B cell (primary cell): Measurements from ENCODE around the gene CDK10. TPM values are rescaled to one million over a fixed set of nuclear protein-coding genes. Genes with fewer than 3 reads are reported as not detected.

Experiments
- ATAC-seq: fragments of 200-7000 bp; cut with Tn5 transposase; one replicate; pipeline ENCODE4 v1.10.0; 2021; ENCODE audit warnings: low read depth, mild to moderate bottlenecking, moderate number of reproducible peaks, moderate library complexity
- CTCF ChIA-PET: fragments of 350-600 bp; sonication (Branson Sonifier 250); formaldehyde crosslinking; loops from one replicate; lab custom pipeline; 2021; ENCODE audit warnings: antibody characterized with exemption, inconsistent platforms; lab: Charles Lee
- POLR2A ChIA-PET: fragments of 350-600 bp; sonication (Branson Sonifier 250); formaldehyde crosslinking; loops from one replicate; lab custom pipeline; 2021; ENCODE audit warnings: antibody characterized with exemption; lab: Charles Lee
- DNase-seq: peaks from one replicate; pipeline ENCODE4 v3.0.0; 2013
- H2AFZ ChIP-seq: 2 replicates; pipeline ENCODE4 v1.6.1; 2012; ENCODE audit warnings: mild to moderate bottlenecking, low read depth, low read length; ENCODE audit not compliant: insufficient read depth, poor library complexity, severe bottlenecking
- H3K27ac ChIP-seq, 2 donors: 1 replicate in 1 of 2; 2 replicates in 1 of 2; pipeline ENCODE4 v1.5.1; 2012 to 2013; ENCODE audit warnings: low read length in 2 of 2, mild to moderate bottlenecking in 2 of 2, moderate library complexity in 1 of 2
- H3K27me3 ChIP-seq, 4 experiments: fragments of 200-600 bp in 1 of 4; sonication (generic) in 1 of 4; replicated peaks in 1 of 4; 1 replicate in 2 of 4; 2 replicates in 2 of 4; pipeline versions ENCODE4 v1.6.1 to v1.7.0; 2013 to 2016; ENCODE audit warnings: low read length in 3 of 4, mild to moderate bottlenecking in 2 of 4, mixed read lengths in 1 of 4, moderate library complexity in 1 of 4; ENCODE audit not compliant: insufficient read depth in 4 of 4, control insufficient read depth in 3 of 4; ENCODE audit errors: control extremely low read depth in 1 of 4
- H3K36me3 ChIP-seq, 2 experiments: replicated peaks in 1 of 2; 1 replicate in 1 of 2; 2 replicates in 1 of 2; pipeline versions ENCODE4 v1.6.1 to v1.7.1; 2013; ENCODE audit warnings: low read length in 1 of 2; ENCODE audit not compliant: insufficient read depth in 2 of 2, control insufficient read depth in 1 of 2; ENCODE audit errors: control extremely low read depth in 1 of 2, extremely low read depth in 1 of 2
- H3K4me1 ChIP-seq, 2 donors: fragments of 200-600 bp in 1 of 2; sonication (generic) in 1 of 2; 1 replicate in 1 of 2; 2 replicates in 1 of 2; pipeline versions ENCODE4 v1.5.1 to v1.6.1; 2013 to 2017; ENCODE audit warnings: low read length in 2 of 2; ENCODE audit not compliant: control insufficient read depth in 2 of 2, insufficient read depth in 2 of 2
- H3K4me2 ChIP-seq: replicated peaks from 2 replicates; pipeline ENCODE3; 2012; ENCODE audit warnings: mild to moderate bottlenecking, low read depth, low read length; ENCODE audit not compliant: poor library complexity, severe bottlenecking
- H3K4me3 ChIP-seq, 5 experiments: fragments of 200-600 bp in 1 of 5; sonication (generic) in 1 of 5; 1 replicate in 3 of 5; 2 replicates in 2 of 5; pipeline versions ENCODE4 v1.5.1 to v1.7.0; 2011 to 2016; ENCODE audit warnings: low read length in 4 of 5, mild to moderate bottlenecking in 4 of 5, low read depth in 2 of 5, control low read depth in 1 of 5, moderate library complexity in 1 of 5; ENCODE audit not compliant: insufficient read depth in 1 of 5; ENCODE audit errors: control extremely low read depth in 1 of 5, extremely low read depth in 1 of 5
- H3K79me2 ChIP-seq: fragments of 200-600 bp; sonication (generic); one replicate; pipeline ENCODE4 v1.6.0; 2016; ENCODE audit warnings: low read length; ENCODE audit not compliant: control insufficient read depth, insufficient read depth
- H3K9ac ChIP-seq: fragments of 200-600 bp; sonication (generic); 2 replicates; pipeline ENCODE4 v1.6.1; 2017; ENCODE audit warnings: mild to moderate bottlenecking, low read length, moderate library complexity
- H3K9me3 ChIP-seq, 3 donors: one replicate each; pipeline versions ENCODE4 v1.6.1 to v1.7.1; 2013; ENCODE audit warnings: low read length in 2 of 3; ENCODE audit not compliant: control insufficient read depth in 2 of 3, insufficient read depth in 1 of 3; ENCODE audit errors: control extremely low read depth in 1 of 3
- H4K20me1 ChIP-seq: 2 replicates; pipeline ENCODE4 v1.6.0; 2012; ENCODE audit warnings: mild to moderate bottlenecking, low read length; ENCODE audit not compliant: insufficient read depth, control insufficient read depth, poor library complexity, severe bottlenecking
- H3K27ac Mint-ChIP-seq: one replicate; pipeline ENCODE4 v1.8.0; 2021; ENCODE audit warnings: mixed read lengths
- H3K27me3 Mint-ChIP-seq: one replicate; pipeline ENCODE4 v1.8.0; 2021; ENCODE audit warnings: mixed read lengths
- H3K4me1 Mint-ChIP-seq: one replicate; pipeline ENCODE4 v1.8.0; 2021; ENCODE audit warnings: mixed read lengths
- H3K4me3 Mint-ChIP-seq: one replicate; pipeline ENCODE4 v1.8.0; 2021; ENCODE audit warnings: mixed read lengths
- H3K9me3 Mint-ChIP-seq: one replicate; pipeline ENCODE4 v1.8.0; 2022; ENCODE audit warnings: mixed read lengths; ENCODE audit not compliant: insufficient read depth
- EZH2 ChIP-seq: IDR thresholded peaks from 2 replicates; pipeline ENCODE4 v1.6.1; 2012; ENCODE audit warnings: borderline replicate concordance, low read depth, mild to moderate bottlenecking, moderate library complexity, low read length; ENCODE audit not compliant: insufficient read depth, poor library complexity, severe bottlenecking
- WGBS: methylation state at CpG from one replicate; pipeline ENCODE4 v1.1.5; 2013; ENCODE audit warnings: missing lambda C conversion rate; ENCODE audit not compliant: insufficient coverage; 5-methylcytosine and 5-hydroxymethylcytosine counted together
- intact Hi-C: fragments of 100-400 bp; cut with micrococcal nuclease; formaldehyde crosslinking; loops from one replicate; pipeline ENCODE4 v1.10.0; 2022
- polyA plus RNA-seq: library from polyadenylated mRNA; depleted of rRNA; stranded (reverse); fragments of >200 nt; gene quantifications from 2 replicates; pipeline ENCODE4 v1.2.3, GENCODE V29; 2012
- total RNA-seq, 2 donors: library from RNA; stranded (reverse); fragments of 120-200 nt in 1 of 2; gene quantifications; 1 replicate in 1 of 2; 2 replicates in 1 of 2; pipeline versions ENCODE4 v1.2.3 to v1.2.4, GENCODE V29; 2013 to 2022
- TF ChIP-seq, protein P1 (sequence below): fragments of 200-600 bp; IDR thresholded peaks from one replicate; pipeline ENCODE4 v1.8.0; 2022; ENCODE audit warnings: antibody characterized with exemption, mild to moderate bottlenecking

CDK10 gene
- total and polyA plus RNA-seq, 2 donors (not counting 1 experiment from before 2014, with no cell fraction given): 114 to 145 TPM

DNA sequence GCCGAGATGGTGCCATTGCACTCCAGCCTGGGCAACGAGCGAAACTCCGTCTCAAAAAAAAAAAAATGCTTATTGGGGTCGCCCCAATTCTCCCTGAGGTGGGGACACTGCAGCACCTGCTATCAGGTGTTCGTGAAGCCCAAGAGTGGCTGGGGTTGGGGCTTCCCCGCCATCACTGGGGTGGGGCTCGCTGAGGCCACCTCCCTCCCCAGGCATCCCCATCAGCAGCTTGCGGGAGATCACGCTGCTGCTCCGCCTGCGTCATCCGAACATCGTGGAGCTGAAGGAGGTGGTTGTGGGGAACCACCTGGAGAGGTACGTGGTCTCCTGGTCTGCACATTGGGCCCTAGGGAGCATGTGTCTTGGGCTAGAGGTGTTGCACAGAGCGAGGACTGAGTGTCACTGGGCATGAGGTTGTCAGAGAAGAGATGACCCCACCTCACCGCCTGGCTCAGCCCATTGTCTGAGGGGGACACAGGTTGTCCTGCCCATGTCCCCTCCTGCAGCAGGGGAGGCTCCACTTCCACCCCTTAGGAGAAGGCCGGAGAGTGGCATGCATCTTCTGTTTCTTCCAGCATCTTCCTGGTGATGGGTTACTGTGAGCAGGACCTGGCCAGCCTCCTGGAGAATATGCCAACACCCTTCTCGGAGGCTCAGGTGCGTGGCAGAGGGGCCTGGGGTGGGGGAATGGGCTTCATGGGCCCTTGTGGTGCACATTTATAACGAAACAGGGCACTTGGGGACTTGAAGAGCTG lies 4.9 kb downstream of the CDK10 start:
- H3K4me2 ChIP-seq: no peak overlapping the region
- H3K27ac Mint-ChIP-seq: no peak overlapping the region
- peaks cover 9 to 18% of the 10 kb centered on the region in 2 donors for H3K4me1 ChIP-seq
- TF ChIP-seq, protein P1, sequence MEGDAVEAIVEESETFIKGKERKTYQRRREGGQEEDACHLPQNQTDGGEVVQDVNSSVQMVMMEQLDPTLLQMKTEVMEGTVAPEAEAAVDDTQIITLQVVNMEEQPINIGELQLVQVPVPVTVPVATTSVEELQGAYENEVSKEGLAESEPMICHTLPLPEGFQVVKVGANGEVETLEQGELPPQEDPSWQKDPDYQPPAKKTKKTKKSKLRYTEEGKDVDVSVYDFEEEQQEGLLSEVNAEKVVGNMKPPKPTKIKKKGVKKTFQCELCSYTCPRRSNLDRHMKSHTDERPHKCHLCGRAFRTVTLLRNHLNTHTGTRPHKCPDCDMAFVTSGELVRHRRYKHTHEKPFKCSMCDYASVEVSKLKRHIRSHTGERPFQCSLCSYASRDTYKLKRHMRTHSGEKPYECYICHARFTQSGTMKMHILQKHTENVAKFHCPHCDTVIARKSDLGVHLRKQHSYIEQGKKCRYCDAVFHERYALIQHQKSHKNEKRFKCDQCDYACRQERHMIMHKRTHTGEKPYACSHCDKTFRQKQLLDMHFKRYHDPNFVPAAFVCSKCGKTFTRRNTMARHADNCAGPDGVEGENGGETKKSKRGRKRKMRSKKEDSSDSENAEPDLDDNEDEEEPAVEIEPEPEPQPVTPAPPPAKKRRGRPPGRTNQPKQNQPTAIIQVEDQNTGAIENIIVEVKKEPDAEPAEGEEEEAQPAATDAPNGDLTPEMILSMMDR: no peak
- TF ChIP-seq EZH2: no peak
- no peak overlapping the region for H3K4me3 ChIP-seq
- WGBS: 94% methylated on average over 17 of the region's 21 CpGs
- H3K27me3 Mint-ChIP-seq: no peaks in the 10 kb centered on the region
- intact Hi-C loops: no loop called here
- H3K9ac ChIP-seq: no peak overlapping the region
- H3K36me3 ChIP-seq: peaks cover 2 to 35% of the 10 kb centered on the region in 2 experiments
- no peak overlapping the region for H3K27ac ChIP-seq
- ATAC-seq: no peak
- H3K4me3 Mint-ChIP-seq: no peak overlapping the region
- H3K9me3 Mint-ChIP-seq: no peaks in the 10 kb centered on the region
- H3K79me2 ChIP-seq: peaks cover 32% of the 10 kb centered on the region
- ChIA-PET CTCF (no interaction called here), POLR2A (no interaction called here)
- H4K20me1 ChIP-seq: peaks cover 29% of the 10 kb centered on the region
- H3K9me3 ChIP-seq: no peaks in the 10 kb centered on the region
- no peak overlapping the region for H2AFZ ChIP-seq
- H3K27me3 ChIP-seq: no peaks in the 10 kb centered on the region
- peak; percentile 23 for DNase-seq
- H3K4me1 Mint-ChIP-seq: peaks cover 16% of the 10 kb centered on the region

DNA sequence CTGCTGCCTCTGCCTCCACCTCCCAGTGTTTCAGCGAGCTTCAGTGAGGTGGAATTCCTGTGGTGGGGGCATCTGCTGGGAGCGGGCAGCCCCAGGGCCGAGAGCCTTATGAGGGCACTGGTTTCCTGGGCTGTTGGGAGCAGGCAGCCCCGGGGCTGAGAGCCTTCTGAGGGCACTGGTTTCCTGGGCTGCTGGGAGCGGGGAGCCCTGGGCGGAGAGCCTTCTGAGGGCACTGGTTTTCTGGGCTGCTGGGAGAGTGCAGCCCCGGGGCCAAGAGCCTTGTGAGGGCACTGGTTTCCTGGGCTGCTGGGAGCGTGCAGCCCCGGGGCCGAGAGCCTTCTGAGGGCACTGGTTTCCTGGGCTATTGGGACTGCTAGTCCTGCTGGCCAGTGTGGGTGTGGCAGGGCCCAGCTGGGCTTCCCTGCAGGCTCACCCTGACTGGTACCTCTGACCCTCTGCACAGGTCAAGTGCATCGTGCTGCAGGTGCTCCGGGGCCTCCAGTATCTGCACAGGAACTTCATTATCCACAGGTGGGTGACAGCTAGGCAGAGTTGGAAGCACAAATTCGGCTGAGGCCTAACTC lies 5.6 kb downstream of the CDK10 start:
- DNase-seq: no peak
- WGBS: 93% methylated on average over 13 of the region's 13 CpGs
- Histone ChIP-seq H3K27me3 (no peaks in the 10 kb centered on the region), H3K9ac (no peak overlapping the region), H3K4me3 (no peak overlapping the region), H3K79me2 (peaks cover 31% of the 10 kb centered on the region), H4K20me1 (peaks cover 36% of the 10 kb centered on the region), H2AFZ (no peak overlapping the region), H3K36me3 (peaks cover 2 to 38% of the 10 kb centered on the region in 2 experiments), H3K27ac (no peak overlapping the region), H3K4me1 (peaks cover 13 to 23% of the 10 kb centered on the region in 2 donors), H3K9me3 (no peaks in the 10 kb centered on the region), H3K4me2 (no peak overlapping the region)
- no peak for ATAC-seq
- POLR2A ChIA-PET: no interaction called here
- TF ChIP-seq, protein P1: no peak
- TF ChIP-seq EZH2: no peak
- Mint-ChIP-seq H3K4me3 (no peak overlapping the region), H3K4me1 (peaks cover 15% of the 10 kb centered on the region), H3K9me3 (no peaks in the 10 kb centered on the region), H3K27ac (no peak overlapping the region), H3K27me3 (no peaks in the 10 kb centered on the region)
- intact Hi-C loops: no loop called here
- CTCF ChIA-PET: no interaction called here
